Endothelial cell of umbilical vein (primary cell): Measurements from ENCODE around the gene TMEM19.

ENCODE experiments used
- CTCF ChIP-seq, 2 donors: IDR thresholded peaks; 1 replicate in 1 of 2; 2 replicates in 1 of 2; pipeline ENCODE4 v1.5.1; 2011; ENCODE audit warnings: low read length in 2 of 2, mild to moderate bottlenecking in 2 of 2, moderate library complexity in 2 of 2, control low read depth in 1 of 2, inconsistent platforms in 1 of 2, low read depth in 1 of 2; ENCODE audit not compliant: insufficient read depth in 1 of 2; ENCODE audit errors: extremely low read depth in 1 of 2
- EZH2 ChIP-seq: IDR thresholded peaks from 2 replicates; pipeline ENCODE4 v1.6.1; 2012; ENCODE audit warnings: borderline replicate concordance, low read depth, mild to moderate bottlenecking, moderate library complexity, low read length, inconsistent platforms; ENCODE audit not compliant: severe bottlenecking
- GATA2 ChIP-seq: IDR thresholded peaks from 2 replicates; pipeline ENCODE4 v1.7.0; 2011; ENCODE audit warnings: low read depth, mild to moderate bottlenecking, moderate library complexity, mixed read lengths, low read length; ENCODE audit not compliant: insufficient read length, insufficient read depth
- MAX ChIP-seq: IDR thresholded peaks from 2 replicates; pipeline ENCODE4 v1.6.1; 2011; ENCODE audit not compliant: insufficient read depth, insufficient read length
- POLR2A ChIP-seq: IDR thresholded peaks from 2 replicates; pipeline ENCODE4 v1.6.1; 2012; ENCODE audit warnings: low read depth, mild to moderate bottlenecking, control low read depth, low read length
- POLR2AphosphoS5 ChIP-seq: IDR thresholded peaks from 2 replicates; pipeline ENCODE4 v1.6.1; 2012; ENCODE audit warnings: low read depth, mild to moderate bottlenecking, control low read depth, low read length, moderate library complexity; ENCODE audit not compliant: insufficient read depth

GRCh38 chr12:71746974-71747611 lies 61.2 kb downstream of the TMEM19 start:
- TF ChIP-seq POLR2A = no peak
- TF ChIP-seq CTCF (IDR thresholded peaks at IDR 0.05; ENCODE audit: extremely low read depth in 1 of 2, insufficient read depth in 1 of 2, low read depth in 1 of 2, low read length in 2 of 2) = peak; percentile 45 to 62
- no peak for TF ChIP-seq POLR2AphosphoS5
- no peak for TF ChIP-seq EZH2
- no peak for TF ChIP-seq GATA2
- TF ChIP-seq MAX = no peak
